ENCODE results near the gene SMIM38. TPM values are rescaled to one million over a fixed set of nuclear protein-coding genes. Genes with fewer than 3 reads are reported as not detected.
"Not testable (repeated sequence)": the region's sequence is repeated elsewhere in the genome, so short reads cannot be mapped to it uniquely, and the experiment has no call there.

Gene SMIM38
- total RNA-seq, 1 experiment from 2014 or later = 0.33 TPM

DNA sequence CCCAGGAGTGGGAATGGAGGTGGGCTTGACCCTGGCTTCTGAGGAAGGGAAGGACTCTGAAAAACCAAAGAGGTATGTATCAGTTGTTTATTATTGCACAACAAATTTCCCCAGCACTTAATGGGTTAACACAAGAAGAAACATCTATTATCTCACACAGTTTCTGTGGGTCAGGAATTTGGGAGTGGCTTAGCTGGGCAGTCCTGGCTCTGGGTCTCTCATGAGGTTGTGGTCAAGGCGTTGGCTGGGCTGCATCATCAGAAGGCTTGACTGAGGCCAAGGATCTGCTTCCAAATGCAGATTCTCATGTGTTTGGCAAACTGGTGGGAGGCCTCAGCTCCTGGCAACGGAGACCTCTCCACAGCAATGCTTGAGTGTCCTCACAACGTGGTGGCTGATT, 17.5 kb upstream of the SMIM38 start:
- Mint-ChIP-seq H3K9me3 (ENCODE audit: low read depth, unreplicated experiment) (no peaks in the 10 kb centered on the region), H3K27me3 (ENCODE audit: unreplicated experiment) (no peaks in the 10 kb centered on the region), H3K4me3 (ENCODE audit: low read depth, unreplicated experiment) (peak overlapping the region; percentile 21), H3K4me1 (ENCODE audit: low read depth, unreplicated experiment) (peaks cover 41% of the 10 kb centered on the region), H3K36me3 (ENCODE audit: insufficient read depth, unreplicated experiment) (no peaks in the 10 kb centered on the region), H3K27ac (ENCODE audit: unreplicated experiment) (peak overlapping the region; percentile 46)
- intact Hi-C loops (cut with micrococcal nuclease; ENCODE audit: unreplicated experiment) = loop anchor here (10.0 kb wide), 1 partner anchor 77 kb away; no protein-coding TSS in a partner anchor
- no TSS peak for BruUV-seq (replicated peaks)
- TF ChIP-seq, protein P1, sequence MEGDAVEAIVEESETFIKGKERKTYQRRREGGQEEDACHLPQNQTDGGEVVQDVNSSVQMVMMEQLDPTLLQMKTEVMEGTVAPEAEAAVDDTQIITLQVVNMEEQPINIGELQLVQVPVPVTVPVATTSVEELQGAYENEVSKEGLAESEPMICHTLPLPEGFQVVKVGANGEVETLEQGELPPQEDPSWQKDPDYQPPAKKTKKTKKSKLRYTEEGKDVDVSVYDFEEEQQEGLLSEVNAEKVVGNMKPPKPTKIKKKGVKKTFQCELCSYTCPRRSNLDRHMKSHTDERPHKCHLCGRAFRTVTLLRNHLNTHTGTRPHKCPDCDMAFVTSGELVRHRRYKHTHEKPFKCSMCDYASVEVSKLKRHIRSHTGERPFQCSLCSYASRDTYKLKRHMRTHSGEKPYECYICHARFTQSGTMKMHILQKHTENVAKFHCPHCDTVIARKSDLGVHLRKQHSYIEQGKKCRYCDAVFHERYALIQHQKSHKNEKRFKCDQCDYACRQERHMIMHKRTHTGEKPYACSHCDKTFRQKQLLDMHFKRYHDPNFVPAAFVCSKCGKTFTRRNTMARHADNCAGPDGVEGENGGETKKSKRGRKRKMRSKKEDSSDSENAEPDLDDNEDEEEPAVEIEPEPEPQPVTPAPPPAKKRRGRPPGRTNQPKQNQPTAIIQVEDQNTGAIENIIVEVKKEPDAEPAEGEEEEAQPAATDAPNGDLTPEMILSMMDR (IDR thresholded peaks at IDR 0.05; ENCODE audit: unreplicated experiment) = no peak
- peak; percentile 64 for DNase-seq
- CTCF ChIA-PET = interaction anchor here (1.2 kb wide), 1 partner anchor 155 kb away, joined by 3 read pairs; the partner anchor contains the start of gene MYEOV

DNA sequence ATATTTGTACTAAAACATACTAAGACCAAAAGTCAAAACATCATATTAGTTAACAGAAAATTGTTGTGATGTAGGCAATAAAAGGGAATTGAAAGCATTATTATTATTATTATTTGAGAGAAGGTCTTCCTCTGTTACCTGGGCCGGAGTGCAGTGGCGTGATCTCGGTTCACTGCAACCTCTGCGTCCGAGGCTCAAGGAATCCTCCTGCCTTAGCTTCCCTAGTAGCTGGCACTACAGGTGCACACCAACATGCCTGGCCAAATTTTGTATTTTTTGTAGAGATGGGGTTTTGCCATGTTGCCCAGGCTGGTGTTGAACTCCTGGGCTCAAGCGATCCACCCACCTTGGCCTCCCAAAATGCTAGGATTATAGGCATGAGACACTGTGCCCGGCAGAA, 15.6 kb upstream of the SMIM38 start:
- BruUV-seq (replicated peaks); H3K36me3 Mint-ChIP-seq (ENCODE audit: insufficient read depth, unreplicated experiment); DNase-seq; H3K27me3 Mint-ChIP-seq (ENCODE audit: unreplicated experiment); intact Hi-C loops (cut with micrococcal nuclease; ENCODE audit: unreplicated experiment); H3K27ac Mint-ChIP-seq (ENCODE audit: unreplicated experiment); H3K9me3 Mint-ChIP-seq (ENCODE audit: low read depth, unreplicated experiment); CTCF ChIA-PET; H3K4me3 Mint-ChIP-seq (ENCODE audit: low read depth, unreplicated experiment): not testable (repeated sequence)
- H3K4me1 Mint-ChIP-seq (ENCODE audit: low read depth, unreplicated experiment) = peaks cover 44% of the 10 kb centered on the region

GRCh38 chr11:69140635-69141034, 15.1 kb upstream of the SMIM38 start:
- Mint-ChIP-seq H3K27me3 (ENCODE audit: unreplicated experiment) (no peaks in the 10 kb centered on the region), H3K4me1 (ENCODE audit: low read depth, unreplicated experiment) (peaks cover 45% of the 10 kb centered on the region), H3K9me3 (ENCODE audit: low read depth, unreplicated experiment) (peaks cover 2% of the 10 kb centered on the region), H3K36me3 (ENCODE audit: insufficient read depth, unreplicated experiment) (no peaks in the 10 kb centered on the region), H3K27ac (ENCODE audit: unreplicated experiment) (no peak overlapping the region), H3K4me3 (ENCODE audit: low read depth, unreplicated experiment) (no peak overlapping the region)
- CTCF ChIA-PET = no interaction called here
- intact Hi-C loops (cut with micrococcal nuclease; ENCODE audit: unreplicated experiment) = no loop called here
- TF ChIP-seq, protein P1 (IDR thresholded peaks at IDR 0.05; ENCODE audit: unreplicated experiment) = no peak
- no TSS peak for BruUV-seq (replicated peaks)
- no peak for DNase-seq

DNA sequence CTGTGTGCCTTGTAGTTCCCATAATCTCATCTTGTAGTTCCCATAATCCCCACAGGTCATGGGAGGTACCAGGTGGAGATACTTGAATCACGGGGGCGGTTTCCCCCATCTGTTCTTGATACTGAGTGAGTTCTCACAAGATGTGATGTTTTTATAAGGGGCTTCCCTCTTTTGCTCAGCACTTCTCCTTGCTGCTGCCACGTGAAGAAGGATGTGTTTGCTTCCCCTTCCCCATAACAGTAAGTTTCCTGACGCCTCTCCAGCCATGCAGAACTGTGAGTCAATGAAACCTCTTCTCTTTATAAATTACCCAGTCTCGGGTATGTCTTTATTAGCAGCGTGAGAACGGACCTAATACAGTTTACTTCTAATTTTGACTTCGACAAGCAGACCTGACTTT, 14.0 kb upstream of the SMIM38 start:
- no peak for DNase-seq
- Mint-ChIP-seq H3K27me3 (ENCODE audit: unreplicated experiment) (no peaks in the 10 kb centered on the region), H3K27ac (ENCODE audit: unreplicated experiment) (no peak overlapping the region), H3K9me3 (ENCODE audit: low read depth, unreplicated experiment) (peaks cover 11% of the 10 kb centered on the region), H3K4me3 (ENCODE audit: low read depth, unreplicated experiment) (no peak overlapping the region), H3K4me1 (ENCODE audit: low read depth, unreplicated experiment) (peaks cover 36% of the 10 kb centered on the region), H3K36me3 (ENCODE audit: insufficient read depth, unreplicated experiment) (no peaks in the 10 kb centered on the region)
- intact Hi-C loops (cut with micrococcal nuclease; ENCODE audit: unreplicated experiment) = no loop called here
- TF ChIP-seq, protein P1 (IDR thresholded peaks at IDR 0.05; ENCODE audit: unreplicated experiment) = no peak
- BruUV-seq (replicated peaks) = no TSS peak
- CTCF ChIA-PET = no interaction called here

- no peak overlapping the region for H3K4me3 Mint-ChIP-seq (ENCODE audit: low read depth, unreplicated experiment)
- CTCF ChIA-PET = no interaction called here
- no TSS peak for BruUV-seq (replicated peaks)
- H3K36me3 Mint-ChIP-seq (ENCODE audit: insufficient read depth, unreplicated experiment) = no peaks in the 10 kb centered on the region
- intact Hi-C loops (cut with micrococcal nuclease; ENCODE audit: unreplicated experiment) = no loop called here
- H3K27ac Mint-ChIP-seq (ENCODE audit: unreplicated experiment) = no peak overlapping the region
- TF ChIP-seq, protein P1 (IDR thresholded peaks at IDR 0.05; ENCODE audit: unreplicated experiment) = no peak
- no peaks in the 10 kb centered on the region for H3K27me3 Mint-ChIP-seq (ENCODE audit: unreplicated experiment)
- no peak for DNase-seq
- peaks cover 27% of the 10 kb centered on the region for H3K4me1 Mint-ChIP-seq (ENCODE audit: low read depth, unreplicated experiment)
- H3K9me3 Mint-ChIP-seq (ENCODE audit: low read depth, unreplicated experiment) = peaks cover 12% of the 10 kb centered on the region
Observed at GRCh38 chr11:69142895-69143294, 12.8 kb upstream of the SMIM38 start.
